Hepatocyte (in vitro differentiated cells): Measurements from ENCODE around the gene ORC3. TPM values are rescaled to one million over a fixed set of nuclear protein-coding genes. Genes with fewer than 3 reads are reported as not detected.
"Not testable (repeated sequence)": the region's sequence is repeated elsewhere in the genome, so short reads cannot be mapped to it uniquely, and the experiment has no call there.

Source experiments
- DNase-seq: peaks from one replicate; pipeline ENCODE4 v3.0.0-alpha.2; 2016; ENCODE audit warnings: low spot score
- H2AFZ ChIP-seq: fragments of 200-600 bp; sonication (generic); 2 replicates; pipeline ENCODE4 v1.6.0; 2016; ENCODE audit warnings: antibody characterized with exemption, mild to moderate bottlenecking
- H3K27ac ChIP-seq: fragments of 200-600 bp; sonication (generic); 2 replicates; pipeline ENCODE4 v1.5.1; 2016; ENCODE audit warnings: mild to moderate bottlenecking
- H3K27me3 ChIP-seq: fragments of 200-600 bp; sonication (generic); 2 replicates; pipeline ENCODE4 v1.6.1; 2016
- H3K36me3 ChIP-seq: fragments of 200-600 bp; sonication (generic); replicated peaks from 2 replicates; pipeline ENCODE4 v1.5.1; 2016; ENCODE audit warnings: low read depth; ENCODE audit not compliant: insufficient read depth
- H3K4me1 ChIP-seq: fragments of 200-600 bp; sonication (generic); 2 replicates; pipeline ENCODE4 v1.5.1; 2016; ENCODE audit warnings: mild to moderate bottlenecking, moderate library complexity; ENCODE audit not compliant: insufficient read depth
- H3K4me2 ChIP-seq: fragments of 200-600 bp; sonication (generic); 2 replicates; pipeline ENCODE4 v1.6.0; 2016
- H3K4me3 ChIP-seq: fragments of 200-600 bp; sonication (generic); 2 replicates; pipeline ENCODE4 v1.5.1; 2016; ENCODE audit warnings: mild to moderate bottlenecking
- H3K79me2 ChIP-seq: fragments of 200-600 bp; sonication (generic); 2 replicates; pipeline ENCODE4 v1.6.0; 2017; ENCODE audit warnings: mild to moderate bottlenecking
- H3K9me2 ChIP-seq: fragments of 200-600 bp; sonication (generic); replicated peaks from 2 replicates; pipeline ENCODE4 v1.6.0; 2017; ENCODE audit warnings: mild to moderate bottlenecking; ENCODE audit not compliant: insufficient read depth
- H3K9me3 ChIP-seq: fragments of 200-600 bp; sonication (generic); 2 replicates; pipeline ENCODE4 v1.5.1; 2016; ENCODE audit warnings: low read depth, mild to moderate bottlenecking
- H4K20me1 ChIP-seq: fragments of 200-600 bp; sonication (generic); 2 replicates; pipeline ENCODE4 v1.6.0; 2016; ENCODE audit warnings: mild to moderate bottlenecking; ENCODE audit not compliant: insufficient read depth, poor library complexity, severe bottlenecking
- EZH2 ChIP-seq: fragments of 200-600 bp; sonication (generic); IDR thresholded peaks from 2 replicates; pipeline ENCODE4 v1.6.1; 2016; ENCODE audit warnings: antibody characterized with exemption, mild to moderate bottlenecking, borderline replicate concordance
- EZH2phosphoT487 ChIP-seq: fragments of 200-600 bp; sonication (generic); IDR thresholded peaks from one replicate; pipeline ENCODE4 v1.6.1; 2018; ENCODE audit warnings: antibody characterized with exemption, mild to moderate bottlenecking, low read depth, moderate library complexity; ENCODE audit not compliant: unreplicated experiment, severe bottlenecking
- WGBS: methylation state at CpG from one replicate; pipeline ENCODE4 v1.1.6; 2016; ENCODE audit warnings: low lambda C conversion rate; ENCODE audit errors: missing lambda C conversion rate; 5-methylcytosine and 5-hydroxymethylcytosine counted together
- polyA plus RNA-seq: library from polyadenylated mRNA; unstranded; fragments of >200 nt; fragmentation: Nextera tagmentation; extraction: Ambion mirVana; gene quantifications from 2 replicates; pipeline ENCODE4 v1.2.1, GENCODE V29; 2016
- total RNA-seq: library from RNA; depleted of rRNA; stranded (reverse); fragments of >200 nt; gene quantifications from 2 replicates; pipeline ENCODE4 v1.2.3, GENCODE V29; 2014
- TF ChIP-seq, protein P1 (sequence below): fragments of 200-600 bp; sonication (generic); IDR thresholded peaks from 2 replicates; pipeline ENCODE4 v1.5.1; 2016; ENCODE audit warnings: antibody characterized with exemption, mild to moderate bottlenecking; ENCODE audit not compliant: poor library complexity

Gene ORC3
- total and polyA plus RNA-seq, 2 experiments from 2014 or later: 19.6 to 24.2 TPM

DNA sequence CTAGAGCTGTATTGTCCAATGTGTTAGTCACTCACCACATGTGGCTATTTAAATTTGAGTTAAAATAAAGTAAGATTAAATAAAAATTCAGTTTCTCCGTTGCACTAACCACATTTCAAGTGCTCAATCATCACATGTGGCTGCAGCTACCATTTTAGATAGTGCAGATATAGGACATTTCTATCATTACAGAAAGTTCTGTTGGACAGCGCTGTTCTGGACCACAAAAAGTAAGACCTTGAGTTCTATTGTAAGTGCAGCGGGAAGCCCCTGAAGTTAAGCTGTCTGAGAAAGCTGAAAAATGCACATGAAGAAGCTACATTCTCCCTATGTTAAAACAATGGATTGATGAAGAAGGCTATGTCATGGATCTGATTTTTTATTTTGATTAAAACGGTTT is 1.1 kb downstream of the ORC3 start:
- no peak for DNase-seq
- 70% methylated on average over 4 of the region's 4 CpGs for whole genome bisulfite sequencing
- no peaks in the 10 kb centered on the region for H3K36me3 ChIP-seq
- peak overlapping the region; percentile 80 for H3K4me3 ChIP-seq
- no peak overlapping the region for H2AFZ ChIP-seq
- H3K4me1 ChIP-seq: peaks cover 25% of the 10 kb centered on the region
- H3K27me3 ChIP-seq: no peaks in the 10 kb centered on the region
- TF ChIP-seq, protein P1, sequence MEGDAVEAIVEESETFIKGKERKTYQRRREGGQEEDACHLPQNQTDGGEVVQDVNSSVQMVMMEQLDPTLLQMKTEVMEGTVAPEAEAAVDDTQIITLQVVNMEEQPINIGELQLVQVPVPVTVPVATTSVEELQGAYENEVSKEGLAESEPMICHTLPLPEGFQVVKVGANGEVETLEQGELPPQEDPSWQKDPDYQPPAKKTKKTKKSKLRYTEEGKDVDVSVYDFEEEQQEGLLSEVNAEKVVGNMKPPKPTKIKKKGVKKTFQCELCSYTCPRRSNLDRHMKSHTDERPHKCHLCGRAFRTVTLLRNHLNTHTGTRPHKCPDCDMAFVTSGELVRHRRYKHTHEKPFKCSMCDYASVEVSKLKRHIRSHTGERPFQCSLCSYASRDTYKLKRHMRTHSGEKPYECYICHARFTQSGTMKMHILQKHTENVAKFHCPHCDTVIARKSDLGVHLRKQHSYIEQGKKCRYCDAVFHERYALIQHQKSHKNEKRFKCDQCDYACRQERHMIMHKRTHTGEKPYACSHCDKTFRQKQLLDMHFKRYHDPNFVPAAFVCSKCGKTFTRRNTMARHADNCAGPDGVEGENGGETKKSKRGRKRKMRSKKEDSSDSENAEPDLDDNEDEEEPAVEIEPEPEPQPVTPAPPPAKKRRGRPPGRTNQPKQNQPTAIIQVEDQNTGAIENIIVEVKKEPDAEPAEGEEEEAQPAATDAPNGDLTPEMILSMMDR: no peak
- TF ChIP-seq EZH2 (no peak), EZH2phosphoT487 (no peak)
- peaks cover 13% of the 10 kb centered on the region for H4K20me1 ChIP-seq
- H3K9me2 ChIP-seq: no peaks in the 10 kb centered on the region
- H3K79me2 ChIP-seq: peaks cover 70% of the 10 kb centered on the region
- H3K9me3 ChIP-seq: no peaks in the 10 kb centered on the region
- peak overlapping the region; percentile 87 for H3K4me2 ChIP-seq
- H3K27ac ChIP-seq: no peak overlapping the region

DNA sequence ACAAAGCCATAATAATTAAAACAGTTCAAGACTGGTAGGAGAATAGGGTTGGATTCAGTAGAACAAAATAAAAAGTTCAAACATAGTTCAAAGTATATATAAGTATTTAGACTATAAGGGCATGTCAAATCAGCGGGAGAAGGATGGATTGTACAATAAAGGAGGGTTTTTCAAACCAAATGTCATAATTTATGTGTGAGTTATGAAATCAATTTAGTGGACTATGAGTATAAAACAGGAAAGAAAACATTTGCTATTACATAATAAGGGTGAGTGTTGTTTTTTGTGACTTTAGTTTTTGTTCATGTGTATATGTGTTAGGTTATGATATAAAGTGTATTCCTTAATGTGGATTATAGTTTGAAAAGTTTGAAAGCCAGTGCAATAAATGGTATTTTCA is 10.6 kb downstream of the ORC3 start:
- Histone ChIP-seq H3K4me3 (no peak overlapping the region), H2AFZ (no peak overlapping the region), H3K9me3 (no peaks in the 10 kb centered on the region), H3K27me3 (no peaks in the 10 kb centered on the region), H4K20me1 (no peaks in the 10 kb centered on the region), H3K36me3 (no peaks in the 10 kb centered on the region), H3K79me2 (no peaks in the 10 kb centered on the region), H3K4me1 (no peaks in the 10 kb centered on the region), H3K4me2 (no peak overlapping the region), H3K9me2 (no peaks in the 10 kb centered on the region), H3K27ac (no peak overlapping the region)
- WGBS: 96% methylated on average over 1 of the region's 1 CpG
- DNase-seq: no peak
- TF ChIP-seq, protein P1: no peak
- no peak for TF ChIP-seq EZH2phosphoT487
- TF ChIP-seq EZH2: no peak

DNA sequence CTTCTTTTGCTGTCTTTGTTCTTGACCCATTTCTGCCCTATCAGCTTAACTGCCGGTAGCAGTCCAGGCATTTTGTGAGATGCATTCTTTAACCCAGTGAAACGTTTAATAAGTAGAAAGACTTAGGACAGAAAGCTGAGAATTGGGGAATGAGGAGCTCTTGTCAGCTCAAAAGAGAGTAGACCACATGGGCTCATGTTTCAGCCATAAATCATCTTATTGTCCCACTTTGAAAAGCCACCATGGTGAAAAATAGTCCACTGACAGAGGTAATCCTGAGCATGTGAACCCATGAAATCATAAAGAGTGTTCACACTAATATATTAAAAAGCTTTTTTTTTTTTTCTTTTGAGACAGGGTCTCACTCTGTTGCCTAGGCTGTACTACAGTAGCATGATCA is 16.3 kb downstream of the ORC3 start:
- Histone ChIP-seq H3K4me2 (no peak overlapping the region), H2AFZ (no peak overlapping the region), H3K9me3 (no peaks in the 10 kb centered on the region), H4K20me1 (no peaks in the 10 kb centered on the region), H3K79me2 (no peaks in the 10 kb centered on the region), H3K4me1 (no peaks in the 10 kb centered on the region), H3K27ac (no peak overlapping the region), H3K4me3 (no peak overlapping the region), H3K9me2 (no peaks in the 10 kb centered on the region), H3K27me3 (no peaks in the 10 kb centered on the region), H3K36me3 (no peaks in the 10 kb centered on the region)
- WGBS: 84% methylated on average over 2 of the region's 2 CpGs
- TF ChIP-seq EZH2phosphoT487 (no peak), EZH2 (no peak)
- TF ChIP-seq, protein P1: no peak
- DNase-seq: no peak

DNA sequence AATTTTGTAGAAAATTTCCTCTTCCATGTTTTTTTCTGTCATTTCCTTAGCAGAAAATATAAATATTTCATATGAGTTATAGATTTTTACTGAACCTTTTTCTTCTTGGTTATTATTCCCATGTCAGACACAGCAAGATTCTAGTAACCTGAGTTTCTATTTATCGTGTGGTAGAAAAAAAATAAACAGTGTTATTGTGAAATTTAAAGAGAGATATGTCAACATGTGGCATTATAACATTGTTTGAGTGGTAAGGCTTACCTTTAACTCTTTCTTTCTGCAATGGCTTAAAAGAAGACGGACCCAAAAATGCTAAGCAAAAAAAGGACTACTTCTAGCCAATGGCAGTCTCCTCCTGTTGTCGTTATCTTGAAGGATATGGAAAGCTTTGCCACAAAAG is 18.9 kb downstream of the ORC3 start:
- no peaks in the 10 kb centered on the region for H3K9me2 ChIP-seq
- no peaks in the 10 kb centered on the region for H4K20me1 ChIP-seq
- DNase-seq: no peak
- H3K4me2 ChIP-seq: no peak overlapping the region
- no peak overlapping the region for H3K27ac ChIP-seq
- no peak overlapping the region for H3K4me3 ChIP-seq
- no peaks in the 10 kb centered on the region for H3K79me2 ChIP-seq
- TF ChIP-seq EZH2phosphoT487 (no peak), EZH2 (no peak)
- TF ChIP-seq, protein P1: no peak
- no peaks in the 10 kb centered on the region for H3K4me1 ChIP-seq
- H2AFZ ChIP-seq: no peak overlapping the region
- H3K27me3 ChIP-seq: no peaks in the 10 kb centered on the region
- H3K36me3 ChIP-seq: no peaks in the 10 kb centered on the region
- H3K9me3 ChIP-seq: no peaks in the 10 kb centered on the region
- 93% methylated on average over 3 of the region's 3 CpGs for WGBS

DNA sequence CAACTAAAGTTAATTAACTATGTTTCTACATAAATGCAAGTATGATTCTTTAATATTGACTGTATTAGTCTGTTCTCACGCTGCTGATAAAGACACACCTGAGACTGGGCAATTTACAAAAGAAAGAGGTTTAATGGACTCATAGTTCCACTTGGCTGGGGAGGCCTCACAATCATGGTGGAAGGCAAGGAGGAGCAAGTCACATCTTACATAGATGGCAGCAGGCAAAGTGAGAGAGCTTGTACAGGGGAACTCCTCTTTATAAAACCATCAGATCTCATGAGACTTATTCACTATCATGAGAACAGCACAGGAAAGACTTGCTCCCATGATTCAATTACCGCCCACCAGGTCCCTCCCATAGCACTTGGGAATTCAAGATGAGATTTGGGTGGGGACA is 23.1 kb downstream of the ORC3 start:
- H3K27me3 ChIP-seq, H3K36me3 ChIP-seq, H3K4me1 ChIP-seq, H3K4me3 ChIP-seq, H2AFZ ChIP-seq, H3K4me2 ChIP-seq, H3K27ac ChIP-seq, H3K79me2 ChIP-seq, DNase-seq, H3K9me2 ChIP-seq, H3K9me3 ChIP-seq, H4K20me1 ChIP-seq: not testable (repeated sequence)
- 100% methylated on average over 2 of the region's 2 CpGs for WGBS
